Activated B cell treated with CpG ODN at 0.5 μM for 24 hours (primary cell): ENCODE results near the gene FEZF2. TPM values are rescaled to one million over a fixed set of nuclear protein-coding genes. Genes with fewer than 3 reads are reported as not detected.

Experiments used
- ATAC-seq: fragments of 200-7000 bp; cut with Tn5 transposase; one replicate; pipeline ENCODE4 v1.10.0; 2021; ENCODE audit warnings: low read depth, mild to moderate bottlenecking, moderate library complexity
- CTCF ChIA-PET: fragments of 350-600 bp; sonication (Branson Sonifier 250); formaldehyde crosslinking; loops from one replicate; lab custom pipeline; 2021; ENCODE audit warnings: antibody characterized with exemption; lab: Charles Lee
- POLR2A ChIA-PET: fragments of 350-600 bp; sonication (Branson Sonifier 250); formaldehyde crosslinking; loops from one replicate; lab custom pipeline; 2021; ENCODE audit warnings: antibody characterized with exemption; lab: Charles Lee
- DNase-seq: peaks from one replicate; pipeline ENCODE4 v3.0.0; 2022
- H3K27ac Mint-ChIP-seq: one replicate; pipeline ENCODE4 v1.8.0; 2020; ENCODE audit warnings: mixed read lengths
- H3K27me3 Mint-ChIP-seq: one replicate; pipeline ENCODE4 v1.8.0; 2021; ENCODE audit warnings: mixed read lengths
- H3K36me3 Mint-ChIP-seq: one replicate; pipeline ENCODE4 v1.8.0; 2021; ENCODE audit warnings: low read depth, mixed read lengths
- H3K4me1 Mint-ChIP-seq: one replicate; pipeline ENCODE4 v1.8.0; 2021; ENCODE audit warnings: mixed read lengths
- H3K4me3 Mint-ChIP-seq: one replicate; pipeline ENCODE4 v1.8.0; 2020; ENCODE audit warnings: mild to moderate bottlenecking, mixed read lengths
- H3K9me3 Mint-ChIP-seq: one replicate; pipeline ENCODE4 v1.8.0; 2020; ENCODE audit warnings: mixed read lengths
- CTCF ChIP-seq: fragments of 200-600 bp; IDR thresholded peaks from one replicate; pipeline ENCODE4 v1.8.0; 2022; ENCODE audit warnings: antibody characterized with exemption, mild to moderate bottlenecking
- intact Hi-C: fragments of 100-400 bp; cut with micrococcal nuclease; formaldehyde crosslinking; loops from one replicate; pipeline ENCODE4 v1.15.1; 2024
- total RNA-seq: library from RNA; stranded (reverse); gene quantifications from 2 replicates; pipeline ENCODE4 v1.2.3, GENCODE V29; 2022

FEZF2 gene
- total RNA-seq, 1 donor from 2014 or later = not detected

- Mint-ChIP-seq H3K27ac (no peak overlapping the region), H3K9me3 (no peaks in the 10 kb centered on the region), H3K27me3 (peaks cover 64% of the 10 kb centered on the region), H3K36me3 (no peaks in the 10 kb centered on the region), H3K4me3 (no peak overlapping the region), H3K4me1 (no peaks in the 10 kb centered on the region)
- CTCF ChIA-PET = no interaction called here
- intact Hi-C loops = no loop called here
- ATAC-seq = no peak
- DNase-seq = no peak
- TF ChIP-seq CTCF = no peak
- POLR2A ChIA-PET = no interaction called here
Observed at GRCh38 chr3:62374341-62375218, 1.2 kb upstream of the FEZF2 start.

GRCh38 chr3:62373714-62374333, 474 bp upstream of the FEZF2 start:
- Mint-ChIP-seq H3K36me3 (no peaks in the 10 kb centered on the region), H3K27ac (no peak overlapping the region), H3K9me3 (no peaks in the 10 kb centered on the region), H3K4me3 (no peak overlapping the region), H3K27me3 (peaks cover 61% of the 10 kb centered on the region), H3K4me1 (no peaks in the 10 kb centered on the region)
- ATAC-seq (no peak), DNase-seq (no peak)
- ChIA-PET CTCF (no interaction called here), POLR2A (no interaction called here)
- intact Hi-C loops = no loop called here
- no peak for TF ChIP-seq CTCF

GRCh38 chr3:62372621-62373041, 719 bp downstream of the FEZF2 start:
- intact Hi-C loops = no loop called here
- H3K27ac Mint-ChIP-seq = no peak overlapping the region

GRCh38 chr3:62371720-62372591, 1.4 kb downstream of the FEZF2 start:
- DNase-seq (no peak), ATAC-seq (no peak)
- no peak overlapping the region for H3K27ac Mint-ChIP-seq
- H3K27me3 Mint-ChIP-seq = peaks cover 70% of the 10 kb centered on the region
- no peaks in the 10 kb centered on the region for H3K9me3 Mint-ChIP-seq
- ChIA-PET POLR2A (no interaction called here), CTCF (no interaction called here)
- no peaks in the 10 kb centered on the region for H3K4me1 Mint-ChIP-seq
- H3K4me3 Mint-ChIP-seq = no peak overlapping the region
- TF ChIP-seq CTCF = no peak
- no peaks in the 10 kb centered on the region for H3K36me3 Mint-ChIP-seq
- intact Hi-C loops = no loop called here

More at GRCh38 chr3:62372621-62373041, 719 bp downstream of the FEZF2 start:
- Mint-ChIP-seq H3K27me3 (peaks cover 67% of the 10 kb centered on the region), H3K4me3 (no peak overlapping the region), H3K36me3 (no peaks in the 10 kb centered on the region), H3K4me1 (no peaks in the 10 kb centered on the region), H3K9me3 (no peaks in the 10 kb centered on the region)
- no peak for DNase-seq
- ChIA-PET CTCF (no interaction called here), POLR2A (no interaction called here)
- TF ChIP-seq CTCF = no peak
- ATAC-seq = no peak
